GM23338 (cell line): ENCODE data around the gene ZFYVE28. TPM values are rescaled to one million over a fixed set of nuclear protein-coding genes. Genes with fewer than 3 reads are reported as not detected.

ENCODE experiments used
- ATAC-seq: fragments of 200-7000 bp; cut with Tn5 transposase; 3 replicates; pipeline ENCODE4 v1.9.1; 2020
- DNase-seq: peaks from one replicate; pipeline ENCODE4 v3.0.0-alpha.2; 2015; ENCODE audit warnings: low spot score
- H2AFZ ChIP-seq: fragments of 200-600 bp; sonication (generic); 2 replicates; pipeline ENCODE4 v1.8.0; 2016; ENCODE audit warnings: antibody characterized with exemption, mild to moderate bottlenecking, moderate library complexity
- H3F3A ChIP-seq: fragments of 200-600 bp; sonication (generic); replicated peaks from 2 replicates; pipeline ENCODE4 v1.8.0; 2017; ENCODE audit warnings: antibody characterized with exemption, mixed run types, low read depth
- H3K27ac ChIP-seq: fragments of 200-600 bp; sonication (generic); 2 replicates; pipeline ENCODE4 v1.6.1; 2016; ENCODE audit warnings: low read depth
- H3K27me3 ChIP-seq: fragments of 200-600 bp; sonication (generic); 2 replicates; pipeline ENCODE4 v1.8.0; 2016; ENCODE audit warnings: mild to moderate bottlenecking, mixed run types, moderate library complexity; ENCODE audit not compliant: insufficient read depth
- H3K36me3 ChIP-seq: fragments of 200-600 bp; sonication (generic); 2 replicates; pipeline ENCODE4 v1.8.0; 2016; ENCODE audit warnings: mild to moderate bottlenecking; ENCODE audit not compliant: insufficient read depth
- H3K4me1 ChIP-seq: fragments of 200-600 bp; sonication (generic); 2 replicates; pipeline ENCODE4 v1.8.0; 2016; ENCODE audit warnings: mild to moderate bottlenecking, moderate library complexity; ENCODE audit not compliant: insufficient read depth
- H3K4me2 ChIP-seq: fragments of 200-600 bp; sonication (generic); 2 replicates; pipeline ENCODE4 v1.7.1; 2017; ENCODE audit warnings: mixed run types
- H3K4me3 ChIP-seq: fragments of 200-600 bp; sonication (generic); 2 replicates; pipeline ENCODE4 v1.6.1; 2016; ENCODE audit warnings: mixed run types
- H3K79me2 ChIP-seq: fragments of 200-600 bp; sonication (generic); replicated peaks from 2 replicates; pipeline ENCODE4 v1.8.0; 2017; ENCODE audit warnings: mild to moderate bottlenecking; ENCODE audit not compliant: insufficient read depth
- H3K9me2 ChIP-seq: fragments of 200-600 bp; sonication (generic); 2 replicates; pipeline ENCODE4 v1.8.0; 2017; ENCODE audit not compliant: insufficient read depth
- H4K20me1 ChIP-seq: fragments of 200-600 bp; sonication (generic); replicated peaks from 2 replicates; pipeline ENCODE4 v1.8.0; 2017; ENCODE audit warnings: mild to moderate bottlenecking; ENCODE audit not compliant: insufficient read depth
- H3K27ac Mint-ChIP-seq: 2 replicates; pipeline ENCODE4 v1.8.0; 2020; ENCODE audit warnings: inconsistent platforms, mild to moderate bottlenecking, moderate library complexity, mixed read lengths
- H3K27me3 Mint-ChIP-seq: 3 replicates; pipeline ENCODE4 v1.8.0; 2022; ENCODE audit warnings: low read depth, mild to moderate bottlenecking, moderate library complexity, mixed read lengths, inconsistent platforms; ENCODE audit not compliant: insufficient read depth, poor library complexity
- H3K36me3 Mint-ChIP-seq: 3 replicates; pipeline ENCODE4 v1.8.0; 2021; ENCODE audit warnings: low read depth, mild to moderate bottlenecking, inconsistent platforms, moderate library complexity, mixed read lengths
- H3K4me1 Mint-ChIP-seq: 3 replicates; pipeline ENCODE4 v1.8.0; 2020; ENCODE audit warnings: mild to moderate bottlenecking, inconsistent platforms, mixed read lengths
- H3K4me3 Mint-ChIP-seq: 3 replicates; pipeline ENCODE4 v1.8.0; 2021; ENCODE audit warnings: moderate library complexity, mild to moderate bottlenecking, inconsistent platforms, mixed read lengths
- H3K9me3 Mint-ChIP-seq: 3 replicates; pipeline ENCODE4 v1.8.0; 2020; ENCODE audit warnings: moderate library complexity, mild to moderate bottlenecking, inconsistent platforms, mixed read lengths
- CREB1 ChIP-seq: fragments of 250-450 bp; sonication (Bioruptor Pico); IDR thresholded peaks from 2 replicates; pipeline ENCODE4 v1.5.0; 2020; ENCODE audit warnings: low read depth, mild to moderate bottlenecking, moderate library complexity
- CTCF ChIP-seq, 2 experiments: fragments of 200-600 bp in 1 of 2; sonication (generic) in 1 of 2; conservative IDR thresholded peaks; 2 replicates each; pipeline versions ENCODE4 v1.5.1 to v1.6.1; 2016 to 2017; ENCODE audit warnings: antibody characterized with exemption in 2 of 2, low read depth in 2 of 2, mild to moderate bottlenecking in 2 of 2, moderate library complexity in 1 of 2
- ETS1 ChIP-seq: IDR thresholded peaks from 2 replicates; pipeline ENCODE4 v1.6.1; 2016; ENCODE audit warnings: antibody characterized with exemption
- EZH2 ChIP-seq: fragments of 200-600 bp; sonication (generic); IDR thresholded peaks from one replicate; pipeline ENCODE4 v1.8.0; 2017; ENCODE audit warnings: antibody characterized with exemption, mild to moderate bottlenecking, low read depth; ENCODE audit not compliant: unreplicated experiment
- EZH2phosphoT487 ChIP-seq: fragments of 200-600 bp; sonication (generic); IDR thresholded peaks from one replicate; pipeline ENCODE4 v1.8.1; 2018; ENCODE audit warnings: antibody characterized with exemption; ENCODE audit not compliant: unreplicated experiment
- JUNB ChIP-seq: IDR thresholded peaks from one replicate; pipeline ENCODE4 v1.6.1; 2016; ENCODE audit warnings: antibody characterized with exemption; ENCODE audit not compliant: unreplicated experiment
- NANOG ChIP-seq: IDR thresholded peaks from 2 replicates; pipeline ENCODE4 v1.6.1; 2016; ENCODE audit warnings: antibody characterized with exemption, borderline replicate concordance
- POLR2AphosphoS5 ChIP-seq: IDR thresholded peaks from 2 replicates; pipeline ENCODE4 v1.6.1; 2016; ENCODE audit warnings: antibody characterized with exemption, low read depth
- REST ChIP-seq: IDR thresholded peaks from one replicate; pipeline ENCODE4 v1.6.1; 2018; ENCODE audit warnings: antibody characterized with exemption; ENCODE audit not compliant: unreplicated experiment
- STAT1 ChIP-seq: IDR thresholded peaks from one replicate; pipeline ENCODE4 v1.6.1; 2016; ENCODE audit warnings: antibody characterized with exemption; ENCODE audit not compliant: unreplicated experiment
- ZNF114 ChIP-seq: fragments of 250-450 bp; sonication (Bioruptor Pico); IDR thresholded peaks from 2 replicates; pipeline ENCODE4 v1.5.0; 2020; ENCODE audit warnings: mild to moderate bottlenecking, moderate library complexity
- ZNF331 ChIP-seq: fragments of 250-450 bp; sonication (Bioruptor Pico); IDR thresholded peaks from 2 replicates; pipeline ENCODE4 v1.5.0; 2020; ENCODE audit warnings: low read depth, mild to moderate bottlenecking, moderate library complexity
- ZNF462 ChIP-seq: fragments of 250-450 bp; sonication (Bioruptor Pico); IDR thresholded peaks from 2 replicates; pipeline ENCODE4 v1.5.0; 2020; ENCODE audit warnings: mild to moderate bottlenecking, moderate library complexity
- polyA plus RNA-seq: library from polyadenylated mRNA; unstranded; fragments of >200 nt; fragmentation: Nextera tagmentation; extraction: Ambion mirVana; gene quantifications from 2 replicates; pipeline ENCODE4 v1.2.1, GENCODE V29; 2016
- total RNA-seq: library from RNA; depleted of rRNA; stranded (reverse); fragments of >200 nt; shearing (Covaris generic); gene quantifications from 2 replicates; pipeline ENCODE4 v1.2.3, GENCODE V29; 2014

The ZFYVE28 gene
- total and polyA plus RNA-seq, 2 experiments from 2014 or later, result 2.6 to 4.6 TPM

- TF ChIP-seq ZNF331 (CRISPR knock-in tag) (no peak), EZH2 (no peak), REST (no peak), CTCF (conservative IDR thresholded peaks at IDR 0.05; ENCODE audit: low read depth in 2 of 2) (no peak), STAT1 (no peak), POLR2AphosphoS5 (no peak), ETS1 (no peak), NANOG (no peak), EZH2phosphoT487 (no peak), CREB1 (CRISPR knock-in tag) (no peak), ZNF114 (no peak), JUNB (no peak), ZNF462 (CRISPR knock-in tag) (no peak)
- H3K9me3 Mint-ChIP-seq, result no peaks in the 10 kb centered on the region; the same call in 2 of the 3 replicates
- Histone ChIP-seq H3K27me3 (no peaks in the 10 kb centered on the region), H2AFZ (no peak overlapping the region), H3F3A (no peaks in the 10 kb centered on the region), H3K9me2 (no peaks in the 10 kb centered on the region), H3K4me1 (no peaks in the 10 kb centered on the region), H3K4me3 (no peak overlapping the region), H3K4me2 (no peak overlapping the region), H3K36me3 (no peaks in the 10 kb centered on the region), H4K20me1 (no peaks in the 10 kb centered on the region), H3K79me2 (no peaks in the 10 kb centered on the region), H3K27ac (no peak overlapping the region)
- H3K4me3 Mint-ChIP-seq, result no peak overlapping the region; the same call in 2 of the 3 replicates
- H3K27me3 Mint-ChIP-seq, result peaks cover 9% of the 10 kb centered on the region
- H3K36me3 Mint-ChIP-seq, result no peaks in the 10 kb centered on the region; the same call in 2 of the 3 replicates
- no peak overlapping the region for H3K27ac Mint-ChIP-seq
- DNase-seq, result no peak
- no peak for ATAC-seq
- peaks cover 13% of the 10 kb centered on the region for H3K4me1 Mint-ChIP-seq
These were observed 82.7 kb downstream of the ZFYVE28 start for GRCh38 chr4:2335729-2336101.
